HG02623 (cell line): ENCODE results near the gene LRRC72.
"Not testable (repeated sequence)": the region's sequence is repeated elsewhere in the genome, so short reads cannot be mapped to it uniquely, and the experiment has no call there.

Source experiments
- ATAC-seq: cut with Tn5 transposase; IDR thresholded peaks from one replicate; pipeline ENCODE4 v1.9.1; 2021; ENCODE audit warnings: moderate library complexity; ENCODE audit not compliant: unreplicated experiment

The LRRC72 gene

DNA sequence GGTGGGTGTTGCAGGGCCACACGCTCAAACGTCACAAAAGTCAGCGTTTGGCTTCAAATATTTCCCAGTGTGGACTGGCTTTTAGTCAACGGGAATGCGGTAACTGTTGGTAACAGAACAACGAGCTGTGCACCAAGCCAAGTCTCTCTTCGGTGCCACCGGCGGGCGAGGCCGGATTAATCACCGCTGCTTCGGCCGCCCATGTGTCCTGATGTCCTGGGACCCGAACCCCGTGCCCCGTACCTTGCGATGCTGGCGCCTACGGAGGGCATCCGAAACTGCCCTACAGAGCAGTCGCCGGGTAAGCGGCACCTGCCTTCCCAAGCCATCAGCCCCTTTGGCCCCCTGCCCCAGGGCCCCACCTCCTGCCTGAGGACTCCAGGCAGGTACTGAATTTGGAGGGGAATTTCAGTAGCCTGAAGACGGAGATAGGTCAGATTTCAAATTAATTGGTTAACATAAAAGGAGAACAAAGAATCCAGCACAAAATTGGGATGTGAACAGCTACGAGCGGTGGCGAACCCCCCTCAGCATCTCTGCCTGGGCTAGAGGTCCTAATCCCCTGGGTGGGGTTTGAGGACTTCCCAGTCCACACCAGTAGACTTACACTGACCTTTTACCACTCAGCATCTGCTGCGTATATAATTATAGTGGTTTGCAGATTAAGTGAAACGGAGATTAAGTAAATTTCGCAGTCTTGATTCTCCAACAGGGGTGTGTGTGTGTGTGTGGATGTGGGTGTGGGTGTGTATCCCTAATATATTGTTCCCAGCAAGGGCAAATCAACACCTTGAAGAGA, at the start of gene LRRC72:
Gene LRRC72 (plus strand): TSS at position 84 of the 799 bp plus-strand sequence. CDS start 128 bp downstream, at position 212.
- no peak for ATAC-seq

DNA sequence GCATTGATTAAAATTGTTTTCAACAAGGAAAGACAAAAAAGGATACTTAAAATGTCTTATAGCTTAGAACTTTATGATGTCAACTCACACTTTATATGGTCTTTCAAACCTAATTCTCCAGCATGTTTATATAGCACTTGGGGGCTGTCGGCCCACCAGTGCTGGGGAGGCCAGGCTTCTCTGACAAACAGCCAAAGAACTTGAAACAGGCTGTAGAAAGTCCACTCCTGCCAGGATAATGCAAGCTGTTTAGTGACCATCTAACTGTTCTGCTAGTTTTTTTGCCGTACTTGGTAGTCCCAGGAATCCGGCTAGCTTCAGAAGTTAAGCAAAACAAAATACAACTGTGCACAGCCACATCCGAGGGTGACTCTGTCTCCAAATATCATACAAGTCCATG, 47.5 kb upstream of the LRRC72 start:
- no peak for ATAC-seq

DNA sequence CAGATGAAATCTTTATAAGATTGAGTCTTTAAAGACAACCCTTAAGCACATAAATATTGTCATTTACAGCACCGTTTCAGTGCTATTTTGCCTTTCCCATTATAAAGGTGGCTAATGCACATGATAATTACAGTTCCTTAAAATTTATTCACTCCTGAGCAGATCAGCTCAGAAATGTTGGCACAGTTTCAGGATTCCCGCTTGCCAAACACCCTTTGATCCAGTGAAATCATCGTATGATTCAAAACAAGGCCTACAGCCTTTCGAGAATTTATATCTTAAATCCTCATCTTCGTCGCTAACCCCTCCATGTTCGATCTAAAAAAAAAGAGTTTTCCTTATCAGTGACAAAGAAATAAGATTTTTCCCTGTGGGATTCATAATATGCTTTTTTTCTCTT, 47.0 kb upstream of the LRRC72 start:
- no peak for ATAC-seq

DNA sequence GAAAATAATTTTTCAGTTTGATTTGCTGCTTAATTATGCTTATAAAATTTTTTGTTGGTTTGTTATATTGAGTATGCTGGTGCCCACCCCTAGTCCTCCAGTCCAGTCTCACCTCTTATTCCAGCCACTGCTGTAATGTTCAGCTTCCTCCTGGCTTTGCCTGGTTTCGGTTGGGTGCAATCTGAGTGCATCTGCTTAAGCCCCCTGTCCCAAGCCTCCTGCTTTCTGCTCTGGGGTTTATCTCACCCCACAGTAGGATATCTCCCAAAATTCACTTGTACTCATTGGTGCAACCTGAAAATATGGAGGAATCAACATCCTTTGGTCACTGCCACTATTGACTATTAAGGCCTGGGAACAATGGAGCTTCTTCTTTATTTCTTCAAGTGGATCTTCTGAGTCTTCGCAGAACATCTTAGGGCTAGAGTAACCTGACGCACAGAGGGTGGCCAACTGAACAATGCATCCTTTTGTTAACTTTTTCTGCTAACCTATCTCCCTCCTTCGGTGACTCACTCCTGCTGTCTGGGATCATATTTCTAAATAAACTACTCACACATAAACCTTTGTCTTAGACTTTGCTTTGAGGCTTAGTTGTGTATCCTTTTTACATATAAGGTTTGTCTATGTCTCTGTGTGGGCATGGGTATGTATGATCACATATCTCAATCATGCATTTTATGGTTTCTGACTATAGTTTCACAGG, 42.0 kb upstream of the LRRC72 start:
- no peak for ATAC-seq

DNA sequence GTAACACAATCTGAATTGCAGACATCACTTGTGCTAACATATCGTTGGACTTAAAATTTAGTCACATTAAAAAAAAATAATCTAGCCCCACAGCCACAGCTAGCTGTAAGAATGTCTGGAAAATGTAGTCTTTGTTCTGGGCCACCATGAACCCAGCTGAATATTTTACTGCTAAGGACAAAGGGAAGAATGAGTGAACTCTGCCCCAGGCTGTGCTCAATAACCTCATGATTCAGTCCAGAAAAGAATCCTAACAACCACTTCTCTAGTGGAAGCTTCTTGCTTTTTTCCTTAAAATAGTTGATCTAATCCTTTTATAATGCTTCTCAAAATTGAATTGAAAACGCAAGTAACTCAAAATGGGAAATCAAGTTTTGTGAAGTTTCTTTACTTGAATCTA, 35.5 kb upstream of the LRRC72 start:
- ATAC-seq: no peak

DNA sequence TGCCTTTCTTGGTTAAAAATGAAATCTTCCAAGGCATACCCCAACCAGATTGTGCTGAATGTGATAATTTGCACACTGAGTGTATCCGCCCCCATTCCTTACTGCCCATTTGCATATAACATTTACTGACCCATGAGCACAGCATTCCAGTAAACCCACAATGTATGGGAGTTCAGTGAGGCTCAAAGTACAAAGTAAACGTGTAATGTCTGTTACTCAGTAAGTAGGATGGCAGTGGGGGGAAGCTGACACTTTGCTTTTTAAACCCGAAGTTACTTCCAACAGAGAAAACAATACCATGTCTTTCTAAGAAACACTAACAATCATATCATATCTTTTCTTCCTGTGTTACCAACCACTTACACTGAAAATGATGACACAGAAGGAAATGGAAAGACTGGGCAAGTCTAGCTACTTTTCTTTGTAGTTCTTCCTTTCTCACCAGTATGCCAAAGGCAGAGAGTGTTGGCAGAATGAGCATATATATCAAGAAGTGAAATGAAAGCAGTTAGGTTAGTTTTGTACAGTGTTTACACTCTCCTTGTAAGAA, 34.0 kb upstream of the LRRC72 start:
- no peak for ATAC-seq

DNA sequence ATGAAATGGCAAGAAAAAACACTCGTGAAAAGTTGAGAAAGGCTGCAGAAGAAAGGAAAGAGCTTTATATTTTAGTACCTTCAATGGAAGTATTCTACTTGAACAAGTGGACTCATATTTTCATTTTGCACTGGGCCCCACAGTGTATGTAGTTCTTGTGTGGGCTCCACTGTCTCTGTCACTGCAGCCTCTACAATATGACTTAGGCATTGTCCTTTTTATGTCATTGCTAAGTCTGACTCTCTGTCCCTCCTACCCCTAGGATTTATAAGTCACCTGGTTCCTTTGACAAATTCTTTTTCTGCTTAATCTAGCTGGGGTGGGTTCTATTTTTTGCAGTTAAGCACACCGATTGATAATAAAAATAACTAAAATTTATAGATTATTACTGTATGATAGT, 33.4 kb upstream of the LRRC72 start:
- ATAC-seq: no peak

DNA sequence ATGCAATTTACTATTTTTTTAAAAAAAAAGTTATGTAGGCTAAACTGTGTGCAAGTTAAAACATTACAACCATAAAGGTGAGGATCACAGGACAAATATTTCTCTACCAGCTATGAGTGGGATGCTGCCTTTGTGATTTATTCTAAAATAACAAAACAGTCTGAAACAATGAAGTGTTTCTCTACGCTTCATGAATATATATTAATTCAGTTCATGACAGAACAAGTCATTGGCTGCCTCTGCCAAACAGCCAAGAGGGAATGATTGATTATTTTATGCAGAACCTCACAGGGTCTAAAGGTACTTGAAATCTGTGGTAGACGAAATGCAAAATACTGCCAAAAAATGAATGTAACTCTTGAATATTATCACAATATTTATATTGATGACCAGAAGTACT, 32.1 kb upstream of the LRRC72 start:
- ATAC-seq: no peak

DNA sequence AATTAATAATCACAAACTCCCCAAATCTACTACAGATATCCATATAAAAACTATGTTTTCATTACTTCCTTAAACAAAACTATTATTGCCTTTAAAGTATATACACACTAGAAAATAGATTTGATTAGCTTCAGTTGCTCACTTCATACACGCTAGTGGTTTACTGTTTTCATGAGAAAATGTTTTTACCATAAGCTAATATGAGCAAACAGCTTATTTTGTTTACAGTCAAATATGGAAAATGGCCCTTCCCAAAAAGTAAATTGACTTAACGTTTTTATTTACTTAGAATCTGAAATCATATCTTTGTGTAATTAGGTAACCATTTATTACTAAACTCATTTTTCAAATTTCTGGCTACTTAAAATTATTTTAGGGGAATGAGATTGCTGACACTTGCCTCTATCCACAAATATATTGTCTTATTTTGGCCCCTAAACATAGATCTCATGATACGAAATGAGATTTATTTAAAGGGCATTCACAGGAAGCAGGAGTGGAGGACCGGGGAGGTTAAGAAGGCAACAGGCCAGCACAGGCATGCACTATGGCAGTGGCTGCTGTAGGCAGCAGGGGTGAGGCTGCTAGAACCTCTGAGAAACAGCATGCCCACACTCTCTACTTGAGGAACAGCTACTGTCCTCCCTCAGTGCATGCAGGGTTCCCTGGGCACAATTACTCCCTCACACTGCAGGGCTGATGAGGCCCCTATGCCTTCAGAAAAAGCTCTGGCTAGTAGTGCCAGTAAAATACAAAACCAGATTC, 31.5 kb upstream of the LRRC72 start:
- no peak for ATAC-seq

DNA sequence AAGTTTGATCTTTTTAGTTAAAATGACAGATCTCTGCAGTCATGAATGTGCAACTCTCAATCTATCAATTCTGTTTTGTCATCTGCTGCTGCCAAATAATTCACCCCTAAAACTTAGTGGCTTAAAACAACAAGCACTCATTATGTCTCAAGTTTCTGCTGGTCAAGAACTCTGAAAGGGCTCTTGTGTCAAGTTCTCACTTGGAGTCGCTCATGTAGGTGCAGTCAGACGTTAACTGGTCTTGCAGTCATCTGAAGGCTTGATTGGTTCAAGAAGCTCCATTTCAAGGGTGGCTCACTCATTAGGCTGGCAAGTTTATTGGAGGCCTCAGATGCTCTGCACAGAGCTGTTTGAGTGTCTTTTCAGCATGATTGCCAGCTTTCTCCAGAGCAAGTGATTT, 28.5 kb upstream of the LRRC72 start:
- no peak for ATAC-seq

DNA sequence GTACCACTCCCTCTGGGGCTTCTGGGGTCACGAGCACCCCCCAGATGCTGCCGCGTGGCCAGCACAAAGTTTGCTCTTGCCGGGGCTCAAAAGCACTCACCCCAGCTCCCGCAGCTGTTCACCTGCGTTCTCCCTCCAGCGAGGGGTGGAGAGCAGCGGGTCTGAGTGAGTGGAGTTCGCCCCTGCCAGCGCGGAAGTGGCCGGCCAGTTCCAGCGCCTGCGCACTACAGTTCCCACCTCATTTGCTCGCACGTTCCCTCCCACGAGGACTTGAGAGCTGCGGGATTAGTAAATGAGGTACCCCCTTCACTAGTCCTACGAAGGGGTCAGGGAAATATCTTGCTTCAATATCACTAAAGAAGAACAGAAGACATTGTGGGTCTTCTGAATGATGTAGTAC, 24.3 kb upstream of the LRRC72 start:
- ATAC-seq: no peak

DNA sequence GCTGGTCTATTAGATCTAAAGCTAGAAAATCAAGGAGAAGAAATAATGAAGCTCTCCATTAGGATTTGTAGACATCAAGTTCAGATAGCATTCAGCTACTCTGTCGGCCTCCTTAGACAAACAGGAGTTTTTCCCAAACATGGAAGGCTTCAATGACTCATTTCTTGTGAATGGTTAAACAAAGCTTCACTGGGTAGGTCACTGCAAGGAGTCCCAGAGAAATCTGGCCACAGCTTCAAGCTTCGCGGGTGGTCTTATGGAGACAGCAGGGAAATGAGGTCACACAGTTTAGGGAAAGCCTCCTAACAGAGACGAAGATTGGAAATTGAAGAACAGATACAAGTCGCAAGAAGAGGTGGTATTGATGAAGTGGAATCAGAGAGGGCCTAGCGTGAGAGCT, 22.6 kb upstream of the LRRC72 start:
- no peak for ATAC-seq

DNA sequence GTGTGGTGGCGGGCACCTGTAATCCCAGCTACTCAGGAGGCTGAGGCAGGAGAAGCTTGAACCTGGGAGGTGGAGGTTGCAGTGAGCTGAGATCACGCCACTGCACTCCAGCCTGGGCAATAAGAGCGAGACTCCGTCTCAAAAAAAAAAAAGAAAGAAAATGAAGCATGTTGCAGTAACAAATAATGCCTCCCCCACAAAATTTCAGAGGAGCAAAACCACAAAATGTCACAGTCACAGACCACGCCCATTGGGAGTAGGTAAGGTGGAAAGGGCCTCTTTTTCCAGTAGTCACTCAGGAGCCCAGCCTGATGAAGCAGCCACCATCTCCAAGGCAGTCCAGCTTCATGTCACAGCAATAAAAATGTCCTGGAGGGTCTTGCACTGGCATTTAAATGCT, 20.2 kb upstream of the LRRC72 start:
- ATAC-seq: not testable (repeated sequence)

DNA sequence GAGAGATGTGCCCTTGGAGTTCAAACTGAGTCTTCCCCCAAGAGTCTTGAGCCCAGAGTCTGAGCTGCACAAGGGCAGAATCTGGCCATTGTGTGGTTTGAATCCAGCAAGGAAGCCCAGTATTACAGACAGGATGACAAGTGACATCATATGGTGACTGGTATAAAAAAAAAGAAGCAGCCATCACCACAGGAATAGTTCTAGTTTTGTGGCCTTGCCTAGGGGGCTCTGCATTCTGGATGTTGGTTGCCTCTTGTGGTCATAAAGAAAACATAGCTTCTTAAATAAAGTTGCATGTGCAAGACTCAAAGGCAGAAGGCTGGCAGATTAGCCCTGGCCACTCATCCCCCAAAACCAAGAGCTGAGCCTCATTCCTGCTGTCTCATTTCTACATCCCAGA, 16.8 kb upstream of the LRRC72 start:
- ATAC-seq: no peak

DNA sequence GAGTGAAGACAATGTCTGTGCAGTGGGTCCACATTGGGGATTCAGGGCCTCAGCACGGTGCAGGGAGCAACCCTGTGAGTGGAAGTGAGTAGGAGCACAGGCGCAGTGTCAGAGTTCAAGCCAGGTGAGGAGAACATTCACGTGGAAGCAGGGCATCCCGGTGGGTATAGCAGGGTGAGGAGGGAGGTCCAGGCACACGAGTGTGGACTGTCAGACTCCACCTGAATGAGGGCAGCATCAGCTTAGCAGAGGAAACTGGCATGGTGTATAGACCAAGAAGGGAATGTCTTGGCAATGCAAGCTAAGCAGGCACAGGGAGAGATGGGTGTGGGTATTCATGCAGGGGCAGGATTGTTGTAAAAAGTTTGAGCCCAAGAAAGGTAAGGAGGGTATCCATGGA, 15.3 kb upstream of the LRRC72 start:
- ATAC-seq: no peak

DNA sequence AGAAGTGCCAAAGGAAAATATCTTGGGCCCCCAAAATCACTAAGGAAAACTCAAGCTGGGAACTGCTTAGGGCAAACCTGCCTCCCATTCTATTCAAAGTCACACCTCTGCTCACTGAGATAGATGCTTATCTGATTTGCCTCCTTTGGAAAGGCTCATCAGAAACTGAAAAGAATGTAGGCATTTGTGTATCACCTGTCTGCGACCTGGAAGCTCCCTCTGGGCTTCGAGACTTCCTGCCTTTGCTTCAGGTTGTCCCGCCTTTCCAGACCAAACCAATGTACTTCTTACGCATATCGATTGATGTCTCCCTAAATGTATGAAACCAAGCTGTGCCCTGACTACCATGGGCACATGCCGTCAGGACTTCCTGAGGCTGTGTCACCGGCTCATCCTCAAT, 14.5 kb upstream of the LRRC72 start:
- no peak for ATAC-seq

DNA sequence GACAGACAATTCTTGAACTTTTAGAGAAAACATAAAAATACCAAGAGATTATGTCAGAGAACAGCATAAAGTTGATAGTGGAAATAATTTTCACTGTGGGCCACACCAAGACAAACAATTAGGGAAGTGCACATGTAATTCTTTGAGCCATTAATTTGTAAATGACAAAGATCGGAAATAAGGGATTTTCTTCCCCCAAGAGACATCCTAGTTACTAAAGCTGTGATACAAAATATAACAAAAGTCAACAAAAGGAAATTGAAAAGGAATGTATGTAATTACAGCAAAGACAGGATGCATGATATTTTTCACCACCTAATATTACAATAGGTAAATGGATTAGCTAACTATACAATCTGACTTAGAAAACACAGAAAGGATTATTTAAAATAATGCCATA, 12.4 kb upstream of the LRRC72 start:
- no peak for ATAC-seq

DNA sequence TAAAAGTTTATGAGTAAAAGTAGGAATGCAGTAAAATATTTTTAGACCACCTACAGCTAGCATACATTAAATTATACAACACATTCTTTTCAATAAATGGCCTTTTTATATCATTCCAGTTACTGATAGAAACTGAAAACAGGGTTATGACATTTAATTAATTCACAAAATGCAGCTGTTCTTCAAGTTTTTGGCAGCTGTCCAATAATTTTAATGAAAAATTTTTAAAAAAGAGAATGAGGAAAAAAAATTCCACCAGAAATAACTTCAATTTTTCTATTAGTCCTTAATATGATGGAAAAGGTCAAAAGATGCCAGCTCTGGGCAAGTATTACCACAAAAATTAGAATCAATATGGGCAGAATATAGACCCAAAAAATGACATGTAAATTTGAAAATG, 11.9 kb upstream of the LRRC72 start:
- no peak for ATAC-seq

DNA sequence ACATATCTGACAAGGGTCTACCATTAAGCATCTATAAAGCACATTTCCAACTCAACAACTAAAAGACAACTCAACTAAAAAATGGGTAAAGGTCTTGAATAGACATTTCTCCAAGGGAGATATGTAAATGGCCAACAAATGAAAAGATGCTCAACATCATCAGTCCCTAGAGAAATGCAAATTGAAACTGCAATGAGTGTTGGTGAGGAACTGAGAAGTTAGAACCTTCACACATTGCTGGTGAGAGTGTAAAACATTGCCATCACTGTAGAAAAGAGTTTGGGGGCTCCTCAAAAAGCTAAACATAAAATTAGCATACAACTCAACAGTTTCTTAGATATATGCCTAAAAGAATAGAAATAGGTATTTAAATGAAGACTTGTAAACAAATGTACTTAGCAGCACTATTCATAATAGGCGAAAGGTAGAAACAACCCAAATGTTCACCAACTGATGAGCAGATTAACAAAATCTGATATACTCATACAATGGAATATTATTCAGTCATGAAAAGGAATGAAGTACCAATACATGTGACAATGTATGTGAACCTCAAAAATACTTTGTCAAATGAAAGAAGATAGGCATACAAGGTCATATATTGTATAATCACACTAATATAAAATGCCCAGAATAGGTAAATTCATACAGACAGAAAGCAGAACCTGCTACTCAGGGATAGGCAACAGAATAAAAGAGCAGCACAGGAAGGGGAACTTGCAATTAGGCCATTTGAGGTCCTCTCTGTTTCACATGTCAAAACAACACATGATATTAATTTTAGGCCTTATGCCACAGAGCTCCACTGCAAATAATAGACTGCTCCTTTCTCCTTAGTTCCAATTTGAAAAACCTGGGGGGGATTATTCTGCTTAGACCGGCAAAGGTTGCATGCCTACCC, 10.6 kb upstream of the LRRC72 start:
- no peak for ATAC-seq

DNA sequence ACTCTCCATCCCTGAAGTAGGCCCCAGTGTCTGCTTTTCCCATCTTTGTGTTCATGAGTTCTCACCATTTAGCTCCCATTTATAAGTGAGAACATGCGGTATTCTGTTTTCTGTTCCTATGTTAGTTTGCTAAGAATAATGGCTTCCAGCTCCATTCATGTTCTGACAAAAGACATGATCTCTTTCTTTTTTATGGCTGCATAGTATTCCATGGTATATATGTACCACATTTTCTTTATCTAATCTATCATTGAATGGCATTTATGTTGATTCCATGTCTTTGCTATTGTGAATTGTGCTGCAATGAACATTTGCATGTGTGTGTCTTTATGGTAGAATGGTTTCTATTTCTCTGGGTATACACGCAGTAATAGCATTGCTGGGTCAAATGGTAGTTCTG, 6.6 kb upstream of the LRRC72 start:
- not testable (repeated sequence) for ATAC-seq

DNA sequence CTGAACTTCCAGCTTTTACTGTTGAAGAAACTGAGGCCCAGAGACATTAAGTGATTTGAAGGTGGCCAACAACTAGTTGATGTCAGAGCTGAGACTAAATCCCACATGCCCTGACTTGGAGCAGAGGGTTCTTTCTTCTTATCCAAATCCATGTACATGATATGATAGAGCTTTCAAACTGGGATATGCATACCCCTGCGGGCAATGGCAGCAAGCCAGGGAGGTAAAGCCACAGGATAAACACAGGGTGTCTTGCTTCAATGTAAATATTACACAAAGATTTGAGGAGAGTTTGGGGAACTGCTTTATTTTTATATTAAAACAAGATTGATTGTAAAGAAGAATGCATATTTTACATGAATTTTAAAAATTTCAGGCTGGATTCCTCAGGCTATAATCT, 2.3 kb upstream of the LRRC72 start:
- no peak for ATAC-seq
